NCI-H526 (cell line): ENCODE results near the gene NCAPG2.
"Not testable (repeated sequence)": the region's sequence is repeated elsewhere in the genome, so short reads cannot be mapped to it uniquely, and the experiment has no call there.

Source experiments
- DNase-seq, 2 experiments: peaks; one replicate each; lab custom pipeline; 2025; lab: John Stamatoyannopoulos, UW

The NCAPG2 gene

GRCh38 chr7:158638001-158638400 lies 66.6 kb downstream of the NCAPG2 start:
- no peak for DNase-seq

- no peak for DNase-seq
Measured at GRCh38 chr7:158633055-158633956, 71.3 kb downstream of the NCAPG2 start.

- no peak for DNase-seq
Measured at GRCh38 chr7:158631574-158632195, 72.9 kb downstream of the NCAPG2 start.

DNA sequence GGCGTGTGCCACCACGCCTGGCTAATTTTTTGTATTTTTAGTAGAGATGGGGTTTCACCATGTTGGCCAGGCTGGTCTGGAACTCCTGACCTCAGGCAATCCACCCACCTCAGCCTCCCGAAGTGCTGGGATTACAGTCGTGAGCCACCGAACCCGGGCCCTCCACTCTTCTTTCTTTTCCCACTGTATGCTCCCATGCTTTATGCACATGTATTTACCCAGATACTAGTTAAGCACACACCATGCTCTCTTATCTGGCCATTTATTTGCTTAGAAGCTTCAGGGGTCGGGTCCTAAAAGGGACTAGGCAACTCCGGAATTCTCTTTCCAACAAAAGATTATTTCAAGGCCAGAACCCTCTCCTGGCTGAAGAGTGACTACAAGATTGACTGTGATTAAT lies 78.3 kb downstream of the NCAPG2 start:
- not testable (repeated sequence) for DNase-seq

DNA sequence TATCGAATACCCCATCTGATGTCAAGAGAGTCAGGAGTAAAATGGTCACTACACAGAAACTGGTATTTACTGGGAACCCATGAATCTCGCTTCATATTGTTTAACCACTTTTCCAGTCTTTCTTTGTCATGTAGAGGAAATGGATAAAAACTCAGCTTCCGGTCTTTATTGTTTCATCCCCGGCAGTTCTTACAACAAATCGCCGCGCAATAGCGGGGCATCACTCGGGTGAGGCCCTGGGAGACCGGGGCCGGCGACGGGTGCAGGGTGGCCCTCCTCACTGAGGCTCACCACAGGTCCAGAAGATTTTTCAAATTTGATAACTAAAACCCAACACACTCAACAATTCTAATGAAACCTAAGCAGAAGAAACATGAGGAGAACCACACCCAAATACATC lies 81.4 kb downstream of the NCAPG2 start:
- DNase-seq: no peak

GRCh38 chr7:158620839-158621441 lies 83.7 kb downstream of the NCAPG2 start:
- no peak for DNase-seq

DNA sequence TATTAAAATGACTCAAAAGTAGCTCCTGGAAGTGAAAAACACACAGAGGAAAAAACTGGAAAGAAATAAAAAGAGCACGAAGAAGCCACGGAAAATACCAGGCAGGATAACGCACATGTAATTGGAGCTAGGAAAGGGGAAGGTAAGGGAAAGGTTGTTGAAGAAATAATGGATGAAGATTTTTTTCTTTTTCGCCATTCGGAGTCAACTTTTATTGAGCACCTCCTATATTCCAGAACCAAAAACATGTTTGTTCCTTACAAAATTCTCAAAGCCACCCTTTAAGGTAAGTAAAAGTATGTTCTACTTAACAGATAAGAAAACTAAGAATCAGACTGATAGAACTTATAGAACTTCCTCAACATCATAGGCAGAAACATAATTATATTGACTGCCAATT lies 84.2 kb downstream of the NCAPG2 start:
- no peak for DNase-seq

GRCh38 chr7:158618745-158619140 lies 85.9 kb downstream of the NCAPG2 start:
- DNase-seq: no peak

- DNase-seq: no peak
Measured at GRCh38 chr7:158617737-158618128, 86.9 kb downstream of the NCAPG2 start.

DNA sequence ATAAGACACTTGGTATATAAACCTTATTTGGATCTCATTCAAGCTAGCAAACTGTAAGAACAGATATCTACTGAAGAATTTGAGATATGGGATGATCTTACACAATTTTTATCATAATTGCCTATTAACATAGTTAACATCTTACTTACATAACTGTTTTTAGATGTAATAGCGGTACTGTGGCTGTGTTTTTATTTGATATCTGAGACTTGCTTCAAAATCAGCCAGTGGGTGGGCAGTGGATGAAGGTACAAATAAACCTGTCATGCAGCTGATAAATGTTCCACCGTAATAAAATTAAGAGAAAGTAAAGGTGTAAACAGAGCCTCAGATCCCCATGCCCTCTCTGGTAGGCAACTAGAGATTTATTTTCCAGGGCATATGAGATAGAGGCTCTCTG lies 88.6 kb downstream of the NCAPG2 start:
- no peak for DNase-seq

- DNase-seq: no peak
Measured at GRCh38 chr7:158614700-158615099, 89.9 kb downstream of the NCAPG2 start.

GRCh38 chr7:158613481-158613880 lies 91.1 kb downstream of the NCAPG2 start:
- peak; percentile 94 to 95 for DNase-seq

GRCh38 chr7:158612546-158612945 lies 92.1 kb downstream of the NCAPG2 start:
- DNase-seq: no peak

GRCh38 chr7:158611541-158611940 lies 93.1 kb downstream of the NCAPG2 start:
- DNase-seq: no peak

DNA sequence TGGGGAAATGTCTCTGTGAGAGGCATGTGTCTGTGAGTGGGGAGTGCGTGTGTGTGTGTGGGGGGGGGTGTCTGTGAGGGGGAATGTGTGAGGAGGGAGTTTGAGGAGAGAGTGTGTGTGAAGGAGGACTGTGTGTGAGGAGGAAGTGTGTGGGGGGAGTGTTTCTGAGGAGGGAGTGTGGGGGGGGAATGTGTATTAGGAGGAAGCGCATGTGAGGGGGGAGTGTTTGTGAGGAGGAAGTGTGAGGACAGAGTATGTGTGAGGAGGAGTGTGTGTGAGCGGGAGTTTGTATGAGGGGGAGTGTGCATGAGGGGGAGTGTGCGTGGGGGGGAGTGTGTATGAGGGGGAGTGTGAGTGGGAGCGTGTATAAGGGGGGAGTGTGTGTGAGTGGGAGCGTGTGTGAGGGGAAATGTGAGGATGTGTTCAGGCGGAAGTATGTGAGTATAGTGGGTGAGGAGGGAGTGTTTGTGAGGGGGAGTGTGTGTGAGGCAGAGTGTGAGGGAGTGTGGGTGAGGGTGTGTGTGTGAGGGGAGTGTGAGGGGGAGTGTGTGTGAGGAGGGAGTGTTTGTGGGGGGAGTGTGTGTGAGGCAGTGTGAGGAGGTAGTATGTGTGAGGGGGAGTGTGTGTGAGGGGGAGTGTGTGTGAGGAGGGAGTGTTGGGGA lies 95.2 kb downstream of the NCAPG2 start:
- DNase-seq: no peak

GRCh38 chr7:158607563-158607962 lies 97.0 kb downstream of the NCAPG2 start:
- no peak for DNase-seq

- DNase-seq: no peak
Measured at GRCh38 chr7:158606671-158607424, 97.8 kb downstream of the NCAPG2 start.

DNA sequence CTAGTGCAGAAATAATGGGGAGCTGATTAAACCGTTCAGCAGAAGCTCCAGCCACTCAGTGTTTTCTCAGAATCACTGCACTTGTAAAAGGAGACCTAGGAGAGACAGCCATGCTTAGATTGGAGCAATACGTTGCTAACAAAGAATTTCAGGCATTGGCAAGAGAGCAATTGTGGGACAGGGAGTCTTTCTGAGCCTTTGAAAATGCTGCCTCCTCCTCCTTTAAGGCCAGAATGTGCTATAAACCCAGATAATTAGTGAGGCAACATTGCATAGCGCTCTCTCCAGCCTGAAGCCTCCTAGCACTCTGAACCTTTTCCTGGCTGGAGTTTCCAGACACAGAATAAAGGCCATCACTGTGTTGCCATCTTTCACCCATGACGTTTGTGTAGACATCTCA lies 98.5 kb downstream of the NCAPG2 start:
- DNase-seq: no peak

DNA sequence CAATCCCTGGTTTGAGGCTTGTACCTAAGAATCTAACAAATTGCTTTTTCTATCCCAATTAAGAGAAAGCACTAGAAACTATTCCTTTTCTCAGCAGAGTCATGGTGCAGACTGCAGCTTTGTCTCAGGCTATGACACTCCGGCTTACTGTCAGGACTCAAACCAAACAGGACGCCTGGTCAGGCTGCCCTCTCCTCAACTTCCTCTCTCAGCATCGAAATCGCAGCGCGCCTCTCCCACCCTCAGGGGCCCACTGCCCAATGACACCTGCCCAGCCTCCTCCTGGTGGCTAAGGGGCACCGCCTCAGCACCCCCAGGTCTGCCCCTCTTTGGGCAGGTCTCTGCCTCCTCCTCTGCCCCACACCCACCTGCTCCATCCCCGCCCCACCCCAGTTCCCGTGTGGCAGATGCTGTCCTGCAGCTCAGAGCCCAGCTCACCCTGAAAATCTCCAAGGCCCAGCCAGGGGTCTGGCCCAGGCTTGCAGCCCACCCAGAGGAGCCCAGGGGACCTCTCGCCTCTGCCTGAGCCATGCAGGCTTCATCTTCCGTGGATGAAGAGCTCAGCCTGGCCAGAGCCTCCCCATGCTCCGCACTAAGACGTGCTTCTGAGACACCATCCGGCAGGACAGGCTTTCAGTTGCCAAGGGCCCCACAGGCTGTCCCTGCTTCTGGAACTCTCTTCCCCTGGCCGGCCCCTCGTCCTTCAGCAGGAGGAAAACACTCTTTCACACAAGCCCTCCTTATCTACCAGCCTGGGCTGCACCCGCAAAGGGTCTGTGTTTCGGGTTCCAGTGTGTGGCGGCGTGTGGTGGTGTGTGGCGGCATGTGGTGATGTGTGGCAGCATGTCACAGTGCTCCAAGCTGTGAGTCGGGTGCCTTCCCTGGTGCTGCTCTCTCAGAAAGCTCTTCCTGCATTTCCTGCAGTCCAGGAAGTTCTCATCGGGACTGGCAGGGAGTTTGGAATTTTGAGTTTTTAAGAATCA lies 100.5 kb downstream of the NCAPG2 start:
- DNase-seq: no peak

- no peak for DNase-seq
Measured at GRCh38 chr7:158602905-158603772, 101.5 kb downstream of the NCAPG2 start.
